Renal cortical epithelial cell (primary cell): Measurements from ENCODE around the gene MYH16. TPM values are rescaled to one million over a fixed set of nuclear protein-coding genes. Genes with fewer than 3 reads are reported as not detected.
"Not testable (repeated sequence)": the region's sequence is repeated elsewhere in the genome, so short reads cannot be mapped to it uniquely, and the experiment has no call there.

Source experiments
- DNase-seq: peaks from one replicate; pipeline ENCODE4 v3.0.0-alpha.2; 2011; ENCODE audit warnings: low read depth
- total RNA-seq: library from RNA; depleted of rRNA; stranded (reverse); fragments of >200 nt; gene quantifications from 2 replicates; pipeline ENCODE4 v1.2.3, GENCODE V29; 2014

Gene MYH16
- total RNA-seq, 1 donor from 2014 or later = 0.05 TPM

GRCh38 chr7:99305473-99306260 lies 33.0 kb downstream of the MYH16 start:
- DNase-seq = no peak

- DNase-seq = peak; percentile 43
These were observed 35.9 kb downstream of the MYH16 start for GRCh38 chr7:99308461-99309074.

- DNase-seq = no peak
These were observed 36.5 kb downstream of the MYH16 start for GRCh38 chr7:99309111-99309510.

DNA sequence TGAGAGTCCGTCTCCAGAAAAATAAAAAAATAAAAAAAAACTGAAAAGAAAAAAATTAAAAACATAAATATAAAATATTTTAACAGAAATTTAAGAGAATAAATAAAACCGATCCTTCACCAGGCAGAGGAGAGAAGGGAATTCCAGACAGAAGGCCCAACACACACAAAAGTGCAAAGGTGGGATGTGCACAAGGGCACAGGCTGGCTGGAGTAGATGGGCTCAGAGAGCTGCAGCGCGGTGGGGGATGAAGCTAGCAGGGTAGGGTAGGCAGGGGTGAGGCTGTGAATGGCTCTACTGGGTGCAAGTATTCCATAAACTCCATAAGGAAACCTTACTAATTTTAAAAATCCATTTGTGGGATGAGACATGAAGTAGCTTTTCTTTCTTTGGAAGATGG lies 37.4 kb downstream of the MYH16 start:
- DNase-seq = no peak

DNA sequence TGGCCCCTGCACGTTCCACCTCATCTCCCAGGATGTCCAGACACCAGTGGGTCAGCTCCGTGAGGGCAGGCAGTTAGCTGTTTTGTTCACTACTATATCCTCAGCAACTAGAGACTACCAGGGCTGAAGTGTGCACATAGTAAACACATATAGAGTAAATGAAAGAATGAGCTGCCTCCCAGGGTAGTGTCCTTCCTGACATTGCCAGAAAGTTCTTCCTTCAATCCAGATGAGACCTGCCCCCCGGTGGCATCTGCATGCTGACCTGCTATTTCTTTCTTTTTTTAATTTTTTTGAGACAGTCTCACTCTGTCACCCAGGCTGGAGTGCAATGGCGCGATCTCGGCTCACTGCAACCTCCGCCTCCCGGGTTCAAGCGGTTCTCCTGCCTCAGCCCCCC lies 39.1 kb downstream of the MYH16 start:
- no peak for DNase-seq

- DNase-seq = peak; percentile 41
These were observed 39.9 kb downstream of the MYH16 start for GRCh38 chr7:99312316-99313203.

DNA sequence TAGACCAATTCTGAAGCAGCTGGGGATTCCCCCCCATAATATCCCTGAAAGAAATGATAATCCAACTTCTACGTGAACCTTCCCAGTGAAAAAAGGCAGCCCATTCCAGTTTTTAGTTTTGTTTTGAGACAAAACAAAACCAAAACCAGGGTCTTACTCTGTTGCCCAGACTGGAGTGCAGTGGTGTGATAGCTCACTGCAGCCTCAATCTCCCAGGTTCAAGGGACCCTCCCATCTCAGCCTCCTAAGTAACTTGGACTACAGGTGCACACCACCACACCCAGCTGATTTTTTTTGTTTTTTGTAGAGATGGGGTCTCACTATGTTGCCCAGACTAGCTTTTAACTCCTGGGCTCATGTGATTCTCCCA lies 40.5 kb downstream of the MYH16 start:
- DNase-seq = no peak

DNA sequence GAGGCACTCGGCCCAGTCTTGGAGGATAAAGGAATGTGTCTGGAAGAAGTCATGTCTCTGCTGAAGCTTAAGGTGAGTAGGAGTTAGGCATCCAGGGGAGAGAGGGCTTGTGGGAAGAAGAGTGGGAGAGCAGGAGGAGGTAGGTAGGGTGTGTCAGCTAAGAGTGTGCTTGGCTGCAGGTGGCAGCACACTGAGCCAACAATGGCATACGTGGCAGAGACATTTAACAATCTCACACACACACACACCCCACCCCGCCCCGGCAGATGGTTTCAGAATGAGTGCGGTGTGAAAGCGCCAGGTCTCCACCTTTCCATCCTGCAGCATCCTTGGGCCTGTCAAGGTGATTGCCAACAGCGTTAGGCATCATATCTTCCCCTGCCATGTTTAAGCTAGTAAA lies 41.9 kb downstream of the MYH16 start:
- no peak for DNase-seq

DNA sequence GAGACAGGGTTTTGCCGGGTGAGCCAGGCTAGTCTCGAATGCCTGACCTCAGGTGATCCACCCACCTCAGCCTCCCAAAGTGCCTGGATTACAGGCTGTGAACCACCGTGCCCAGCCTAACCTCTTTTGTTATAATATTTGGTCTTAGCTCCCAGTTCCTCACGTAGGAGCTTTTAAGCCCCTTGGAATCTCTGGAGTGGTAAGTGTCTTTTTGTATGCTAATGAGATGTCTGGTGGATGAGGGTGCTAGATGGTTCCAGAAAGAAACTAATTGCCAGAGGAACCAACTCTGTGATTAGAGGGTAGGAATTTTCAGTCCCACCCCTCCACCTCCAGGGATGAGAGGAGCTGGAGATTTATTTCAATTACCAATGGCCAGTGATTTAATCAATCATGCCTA lies 47.7 kb downstream of the MYH16 start:
- no peak for DNase-seq

GRCh38 chr7:99322659-99323058 lies 50.0 kb downstream of the MYH16 start:
- DNase-seq = not testable (repeated sequence)

- DNase-seq = no peak
These were observed 51.9 kb downstream of the MYH16 start for GRCh38 chr7:99324559-99324958.

GRCh38 chr7:99325001-99325493 lies 52.4 kb downstream of the MYH16 start:
- no peak for DNase-seq

DNA sequence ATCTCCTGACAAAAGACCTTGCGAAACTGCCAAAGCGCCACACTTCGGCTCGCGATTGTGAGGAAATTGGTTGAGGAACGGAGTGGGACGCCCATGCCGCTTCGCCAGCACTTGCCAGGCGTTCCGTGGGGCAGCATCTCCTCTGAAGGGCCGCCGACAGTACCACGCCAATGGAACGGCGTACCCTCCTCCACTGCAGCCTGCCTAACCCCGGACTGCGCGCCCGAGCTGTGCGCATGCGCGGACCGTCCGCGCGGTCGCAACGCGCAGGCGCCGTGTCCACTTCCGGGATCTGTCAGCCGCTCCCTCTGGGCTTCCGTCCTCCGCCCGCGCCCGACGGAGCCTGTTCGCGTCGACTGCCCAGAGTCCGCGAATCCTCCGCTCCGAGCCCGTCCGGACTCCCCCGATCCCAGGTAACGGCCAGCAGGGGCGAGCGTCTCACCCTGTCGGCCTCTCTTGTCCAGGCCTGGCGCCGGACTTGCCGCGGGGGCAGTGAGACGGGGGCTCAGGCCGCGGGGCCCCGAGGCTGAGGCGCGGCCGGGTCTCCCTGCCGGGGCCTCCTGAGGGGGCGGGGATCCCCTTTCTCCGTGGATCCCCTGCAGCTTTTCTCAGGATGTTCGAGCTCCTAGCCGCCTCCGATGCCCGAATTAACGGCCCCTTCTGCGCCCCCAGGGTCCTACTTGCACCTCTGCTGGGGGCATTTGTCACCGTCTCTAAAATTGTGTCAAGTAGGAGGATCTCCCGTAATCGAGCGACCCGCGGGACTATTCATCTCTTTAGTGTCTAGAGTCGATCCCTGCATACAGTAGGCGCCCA lies 53.2 kb downstream of the MYH16 start, which contains the start of gene ARPC1A:
Gene ARPC1A, plus strand, starts transcription at position 307 of the 816 bp plus-strand sequence. CDS start 7,456 bp downstream, outside the sequence.
- DNase-seq = peak; percentile 84

- no peak for DNase-seq
These were observed 53.8 kb downstream of the MYH16 start for GRCh38 chr7:99326408-99326782.

DNA sequence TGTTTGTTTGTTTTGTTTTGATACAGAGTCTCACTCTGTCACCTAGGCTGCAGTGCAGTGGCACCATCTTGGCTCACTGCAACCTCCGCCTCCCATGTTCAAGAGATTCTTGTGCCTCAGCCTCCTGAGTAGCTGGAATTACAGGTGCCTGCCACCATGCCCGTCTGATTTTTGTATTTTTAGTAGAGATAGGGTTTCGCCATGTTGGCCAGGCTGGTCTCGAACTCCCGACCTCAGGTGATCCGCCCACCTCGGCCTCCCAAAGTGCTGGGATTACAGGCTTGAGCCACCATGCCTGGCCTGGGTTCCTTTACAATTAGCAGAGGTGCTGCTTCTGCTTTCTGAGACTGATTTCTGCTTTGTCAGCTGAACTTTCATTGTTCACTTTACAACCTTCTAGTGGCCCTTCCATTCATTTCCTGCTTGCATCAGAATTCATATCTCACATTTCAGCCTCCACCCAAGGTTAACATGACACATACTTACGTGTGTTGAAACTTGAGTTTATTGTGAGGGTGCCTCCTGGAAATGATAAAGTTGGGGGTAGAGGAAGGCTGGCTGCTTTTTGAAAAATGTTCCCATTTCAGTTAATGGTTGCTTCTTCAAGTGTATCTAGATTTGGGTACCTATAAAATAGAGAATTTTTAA lies 57.8 kb downstream of the MYH16 start:
- peak; percentile 69 for DNase-seq

GRCh38 chr7:99331002-99331401 lies 58.4 kb downstream of the MYH16 start:
- DNase-seq = peak; percentile 12

GRCh38 chr7:99339595-99339994 lies 67.0 kb downstream of the MYH16 start:
- no peak for DNase-seq

GRCh38 chr7:99340659-99341058 lies 68.0 kb downstream of the MYH16 start:
- no peak for DNase-seq

DNA sequence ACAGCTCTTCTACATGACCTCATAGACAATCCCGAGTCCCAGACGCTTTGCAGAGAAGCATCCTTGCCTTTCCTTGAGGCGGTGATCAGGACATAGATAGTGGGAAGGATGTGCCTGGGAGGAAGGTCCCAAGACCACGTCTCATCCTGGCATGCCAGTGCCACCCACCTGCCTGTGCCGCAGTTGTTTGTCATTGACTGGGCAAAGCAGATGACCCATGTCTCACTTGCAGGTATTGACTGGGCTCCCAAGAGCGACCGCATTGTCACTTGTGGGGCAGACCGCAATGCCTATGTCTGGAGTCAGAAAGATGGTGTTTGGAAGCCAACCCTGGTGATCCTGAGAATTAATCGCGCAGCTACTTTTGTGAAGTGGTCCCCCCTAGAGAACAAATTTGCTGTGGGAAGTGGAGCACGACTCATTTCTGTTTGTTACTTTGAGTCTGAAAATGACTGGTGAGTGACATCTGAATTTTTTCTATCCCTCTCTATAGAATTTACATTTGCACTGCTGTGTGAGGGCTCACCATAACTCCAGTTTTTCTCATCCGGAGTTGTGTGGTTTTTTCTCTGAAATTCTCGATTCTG lies 71.5 kb downstream of the MYH16 start:
- no peak for DNase-seq

DNA sequence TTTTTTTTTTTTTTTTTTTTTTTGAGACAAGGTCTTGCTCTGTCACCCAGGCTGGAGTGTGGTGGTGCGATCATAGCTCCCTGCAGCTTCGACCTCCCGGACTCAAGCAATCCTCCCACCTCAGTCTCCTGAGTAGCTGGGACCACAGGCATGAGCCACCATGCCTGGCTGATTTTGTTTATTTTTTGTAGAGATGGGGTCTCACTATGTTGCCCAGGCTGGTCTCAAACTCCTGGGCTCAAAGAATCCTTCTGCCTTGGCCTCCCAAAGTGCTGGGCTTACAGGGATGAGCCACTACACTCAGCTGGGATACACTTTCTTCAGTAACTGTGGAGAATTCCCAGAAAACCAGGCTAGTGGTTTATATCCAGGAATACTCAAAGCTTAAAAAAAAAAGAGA lies 78.0 kb downstream of the MYH16 start:
- DNase-seq = not testable (repeated sequence)
